GM19372 (cell line): ENCODE measurements around the gene HS1BP3.
A peak's percentile ranks its signal among the peaks of the same experiment; 100 is the strongest.

Experiments
- ATAC-seq: cut with Tn5 transposase; IDR thresholded peaks from one replicate; pipeline ENCODE4 v1.9.1; 2021; ENCODE audit warnings: mild to moderate bottlenecking, low read depth, moderate library complexity; ENCODE audit not compliant: unreplicated experiment

The HS1BP3 gene

DNA sequence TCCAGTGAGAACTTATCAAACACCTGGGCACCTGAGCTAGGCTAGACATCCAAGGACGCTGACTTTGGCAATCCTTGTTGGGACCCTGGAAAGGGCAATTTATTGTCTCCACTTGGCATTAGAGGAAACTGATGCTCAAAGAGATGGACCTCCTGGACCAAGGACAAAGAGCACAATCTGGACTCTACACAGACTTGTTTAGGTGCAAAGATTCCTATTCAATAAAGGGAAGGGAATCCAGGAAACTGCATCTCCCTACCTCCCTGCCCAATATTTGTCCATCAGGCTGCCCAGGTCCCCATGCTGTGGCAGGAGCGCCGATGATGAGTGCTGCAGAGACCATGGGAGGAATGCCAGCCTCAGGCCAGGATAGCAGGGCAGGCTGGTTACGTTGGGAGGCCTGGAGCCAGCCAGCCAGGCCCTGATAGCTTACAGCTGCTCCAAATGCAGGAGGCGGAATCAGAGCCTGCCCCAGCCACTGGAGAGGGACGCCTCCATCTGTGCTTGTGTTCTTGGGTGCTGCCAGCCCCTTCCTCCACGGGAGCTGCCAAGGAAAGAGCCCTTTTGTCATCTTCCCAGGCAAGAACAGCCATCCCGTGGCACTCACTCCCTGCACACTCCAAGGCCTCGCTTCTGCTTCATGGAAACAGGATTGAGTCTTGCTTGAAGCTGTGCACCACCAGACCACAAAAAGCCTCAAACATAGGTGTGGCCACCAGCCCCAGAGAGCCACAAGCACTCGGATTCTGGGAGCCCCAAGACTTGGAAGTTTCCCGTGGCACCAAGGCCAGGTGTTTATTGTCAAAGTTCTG lies 60.0 kb downstream of the HS1BP3 start:
- no peak for ATAC-seq

DNA sequence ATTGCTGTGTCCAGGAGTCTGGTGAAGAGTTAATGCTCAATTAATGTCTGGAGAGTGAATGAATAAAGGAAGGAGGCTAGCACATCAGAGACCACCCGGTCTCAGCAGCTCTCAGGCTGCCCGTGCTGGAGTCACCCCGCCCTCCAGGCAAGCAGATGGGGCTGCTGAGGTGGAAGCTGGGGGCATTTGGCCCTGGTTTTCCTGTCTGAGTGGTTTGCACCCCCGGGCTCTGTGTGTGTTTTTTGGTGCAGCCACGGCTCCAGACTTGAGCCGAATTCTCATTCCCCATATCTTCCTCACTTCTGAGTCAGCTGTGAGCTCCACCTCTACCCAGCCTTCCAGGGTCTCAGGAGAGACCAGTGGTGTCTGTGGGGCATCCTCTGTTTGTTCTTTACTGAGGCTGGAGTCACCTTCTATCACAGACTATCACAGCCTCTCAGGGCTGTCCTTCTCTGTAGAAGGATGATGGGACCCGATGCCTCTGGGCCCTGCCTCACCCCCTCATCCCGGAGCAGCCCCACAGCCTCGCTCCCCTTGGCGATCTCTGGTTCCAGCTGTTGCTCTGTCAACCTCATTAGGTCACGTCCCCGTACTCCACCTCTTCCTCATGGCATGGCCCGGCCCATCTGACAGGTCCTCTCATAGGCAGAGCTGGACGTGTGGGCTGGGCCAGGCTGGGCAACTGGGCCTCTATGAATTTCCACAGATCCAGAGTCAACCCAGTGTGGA lies 60.8 kb downstream of the HS1BP3 start:
- no peak for ATAC-seq

DNA sequence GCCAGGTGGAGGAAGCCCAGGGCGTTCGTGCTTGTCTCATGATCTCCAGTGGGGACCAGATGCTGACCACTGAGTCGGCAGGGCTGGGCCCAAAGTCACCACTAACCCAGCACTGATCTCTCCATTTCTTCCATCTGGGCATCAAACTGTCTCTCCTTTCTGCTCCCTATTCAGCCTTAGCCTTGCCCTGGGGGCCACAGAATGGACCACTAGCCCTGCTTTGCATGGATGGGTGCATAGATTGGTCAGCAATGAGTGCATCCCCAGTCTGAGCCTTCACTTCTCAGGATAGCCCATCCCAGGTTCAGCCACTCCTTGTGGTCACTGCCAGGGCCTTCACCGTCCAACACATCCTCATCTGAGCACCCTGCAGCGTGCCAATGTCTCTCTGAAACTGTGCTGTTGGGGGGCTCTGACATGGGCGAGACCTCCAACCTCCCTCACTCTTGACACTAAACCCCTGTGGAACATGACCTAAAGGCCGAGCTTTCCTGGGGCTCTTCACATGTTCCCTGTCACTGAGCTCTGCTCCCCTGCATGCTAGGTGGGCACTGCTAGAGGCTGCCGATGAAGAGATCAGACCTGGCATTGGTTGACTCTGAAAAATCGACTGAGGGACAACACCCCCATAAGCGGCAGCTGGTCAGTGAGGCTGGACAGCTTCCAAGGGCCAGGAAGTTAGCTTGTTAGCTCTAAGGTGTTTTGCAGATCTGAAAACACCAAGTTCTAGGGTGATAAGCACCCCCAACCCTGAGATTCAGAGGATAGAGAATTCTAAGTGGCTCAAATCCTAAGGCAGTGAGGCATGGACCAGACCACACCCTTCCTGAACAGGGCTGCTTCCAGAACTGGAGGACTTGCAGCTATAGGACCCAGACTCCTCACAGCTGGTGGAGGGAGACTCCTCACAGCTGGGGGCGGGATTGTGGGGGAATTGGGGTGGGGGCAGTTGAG lies 61.7 kb downstream of the HS1BP3 start:
- ATAC-seq = no peak

DNA sequence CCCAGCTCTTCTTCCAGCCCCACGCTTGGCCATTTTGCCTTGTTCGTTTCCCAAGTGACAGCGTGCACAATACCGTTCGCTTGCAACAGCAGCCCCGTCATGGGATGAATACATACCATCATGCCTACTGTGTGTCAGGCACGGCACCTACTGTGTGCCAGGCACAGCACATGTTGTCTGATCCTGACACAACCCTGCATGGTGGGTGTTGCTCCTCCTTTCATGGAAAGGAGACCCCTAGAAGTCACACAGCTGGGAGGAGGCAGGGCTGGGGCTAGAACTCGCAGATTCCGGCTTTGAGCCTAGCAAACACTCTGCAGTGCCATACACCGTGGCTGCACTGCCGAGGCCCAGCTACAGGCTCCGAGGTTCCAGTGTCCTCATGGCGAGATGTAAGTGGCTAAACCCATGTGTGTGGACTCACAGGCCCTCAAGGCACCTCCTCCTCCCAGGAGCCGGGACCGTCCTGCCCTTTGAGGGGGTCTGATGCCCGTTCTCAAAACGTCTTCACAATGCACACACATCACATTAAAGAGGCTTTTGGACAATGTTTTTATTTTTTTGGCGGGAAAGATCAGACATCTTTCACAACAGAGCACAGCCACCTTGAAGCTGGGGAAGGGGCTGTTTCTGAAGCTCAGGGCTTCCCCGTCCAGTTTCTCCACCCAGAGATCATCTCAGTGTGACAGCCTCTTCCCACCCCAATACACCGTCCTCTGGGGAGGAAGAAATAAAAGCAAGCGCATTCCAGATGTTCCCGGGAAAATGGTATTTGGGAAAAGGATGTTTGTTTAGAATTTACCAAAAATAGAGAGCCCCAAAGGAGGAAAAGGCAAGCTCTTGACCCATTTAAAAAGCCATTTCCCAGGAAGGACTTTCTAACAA lies 64.9 kb downstream of the HS1BP3 start:
- ATAC-seq = no peak

DNA sequence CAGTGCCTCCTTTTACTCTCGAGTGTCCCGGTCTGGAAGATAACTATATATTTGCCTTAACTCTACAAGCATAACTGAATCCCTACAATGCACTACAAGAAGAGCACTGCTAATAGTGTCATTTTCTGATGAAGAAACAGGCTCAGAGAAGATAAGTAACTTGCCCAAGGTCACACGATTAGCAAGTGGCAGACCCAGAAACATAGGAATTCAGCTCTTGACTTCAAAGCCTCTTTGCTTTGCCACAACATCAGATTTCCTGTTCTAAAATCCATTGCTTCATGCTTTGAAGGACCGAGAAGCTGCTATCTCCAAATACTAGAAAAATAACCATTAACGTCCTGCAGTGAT lies 65.6 kb downstream of the HS1BP3 start:
- ATAC-seq = no peak

DNA sequence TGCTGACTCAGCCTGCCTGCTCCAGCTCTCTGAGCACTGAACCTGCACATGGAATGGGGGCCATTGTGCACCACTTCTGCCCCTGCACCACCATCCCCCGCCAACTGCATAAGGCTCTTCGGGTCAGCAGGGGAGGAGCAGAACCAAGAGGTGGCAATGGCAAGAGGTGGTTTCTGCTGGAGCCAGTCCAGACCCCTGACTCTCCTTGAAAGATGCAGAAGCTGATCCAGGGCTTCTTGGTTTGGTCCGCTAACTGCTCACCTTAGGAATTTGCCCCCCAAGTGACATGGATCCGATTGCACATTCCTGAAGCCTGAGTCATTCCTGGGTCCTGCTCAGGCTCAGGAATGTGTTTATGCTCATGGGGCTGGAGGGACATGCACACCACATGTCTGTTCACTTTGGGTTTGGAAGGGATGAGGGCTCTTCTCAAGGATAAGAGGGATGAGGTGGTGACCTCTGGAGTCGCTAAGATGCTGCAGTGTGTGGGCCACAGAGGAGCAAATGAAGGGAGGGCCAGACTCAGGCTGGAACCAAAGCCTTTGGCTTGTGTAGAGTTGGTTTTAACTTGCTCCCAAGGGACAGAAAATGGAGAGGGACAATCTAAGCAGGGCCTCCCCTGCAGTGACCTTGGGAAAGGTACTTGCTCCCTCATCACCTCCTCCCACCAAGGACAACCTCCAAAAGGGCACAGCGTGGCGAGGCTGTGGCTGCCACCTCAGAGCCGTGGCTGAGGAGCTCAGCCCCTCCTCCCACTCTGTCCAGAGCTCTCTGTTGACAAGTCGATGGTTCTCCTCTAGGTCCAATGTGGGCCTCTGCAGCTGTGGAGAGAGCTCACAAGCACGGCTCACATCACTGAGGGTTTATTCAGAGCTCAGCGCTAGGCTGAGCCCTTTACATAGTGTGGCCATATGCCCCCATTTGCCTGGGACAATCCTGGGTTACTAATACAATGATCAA lies 66.2 kb downstream of the HS1BP3 start:
- no peak for ATAC-seq

DNA sequence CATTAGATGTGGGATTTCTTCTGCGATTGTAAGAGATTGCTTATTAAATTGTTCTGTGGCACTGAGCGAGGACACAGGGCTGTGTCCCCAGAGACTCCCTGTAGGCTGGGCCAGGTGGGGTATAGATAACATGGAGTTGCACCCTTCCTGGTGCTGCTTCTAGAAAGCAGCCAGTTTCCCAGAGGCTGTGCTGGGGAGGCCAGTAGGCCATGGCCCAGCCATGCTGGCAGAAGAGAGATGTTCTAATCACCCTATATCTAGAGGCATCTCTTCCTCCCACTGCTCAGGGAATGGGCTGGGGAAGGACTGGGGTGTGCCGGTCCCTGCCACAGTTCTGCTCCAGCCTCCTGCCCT lies 66.9 kb downstream of the HS1BP3 start:
- no peak for ATAC-seq

DNA sequence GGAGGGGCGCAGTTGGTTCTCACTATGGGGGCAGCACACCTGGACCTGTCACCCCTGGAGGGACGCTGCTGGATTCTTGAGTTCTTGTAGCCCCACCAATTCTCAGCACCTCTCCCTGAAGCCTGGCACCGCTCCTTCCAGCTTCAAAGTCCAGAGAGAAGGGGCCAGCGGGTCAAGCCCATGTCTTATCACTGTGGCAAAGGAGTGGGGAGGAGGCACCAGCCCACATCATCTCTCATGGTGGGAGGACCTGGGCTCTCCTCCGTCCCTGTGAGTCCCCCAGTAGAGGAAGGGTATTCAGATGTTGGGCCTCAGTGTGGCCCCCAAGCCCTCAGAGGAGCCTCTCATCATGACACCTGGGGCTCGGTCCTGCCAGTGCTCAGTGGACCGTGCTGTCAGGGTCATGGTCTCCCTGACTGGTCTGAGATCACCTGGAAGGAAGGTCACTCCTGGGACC lies 67.4 kb downstream of the HS1BP3 start:
- ATAC-seq = no peak

DNA sequence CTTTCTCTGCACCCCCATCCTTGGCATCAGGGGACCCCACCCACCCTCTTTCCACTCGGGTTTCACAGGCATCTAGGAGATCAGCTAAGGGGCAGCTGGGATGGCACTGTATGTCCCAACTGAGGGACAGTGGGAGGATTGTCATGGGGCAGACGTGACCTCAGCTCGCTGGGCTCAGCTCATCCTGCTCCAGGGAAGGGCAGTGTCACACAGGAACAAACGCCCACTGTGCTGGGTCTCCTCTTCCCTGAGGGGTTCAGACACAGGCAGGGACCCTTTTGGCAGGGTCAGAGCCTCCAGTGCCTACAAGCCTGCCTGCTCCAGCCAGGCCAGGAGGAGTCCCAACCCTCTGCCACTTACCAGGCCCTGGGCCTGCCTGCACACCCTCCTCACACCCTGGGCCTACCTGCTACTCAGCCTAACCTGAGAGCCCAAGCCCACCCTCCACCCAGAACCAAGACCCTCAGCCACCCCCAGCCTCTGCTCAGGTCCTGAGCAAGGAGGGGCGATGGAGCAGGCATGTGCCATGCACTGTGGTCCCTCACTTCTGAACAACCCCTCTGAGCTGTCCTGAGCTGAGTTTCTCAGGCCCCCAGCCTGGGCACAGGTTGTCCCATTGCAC lies 68.2 kb downstream of the HS1BP3 start:
- ATAC-seq = no peak

DNA sequence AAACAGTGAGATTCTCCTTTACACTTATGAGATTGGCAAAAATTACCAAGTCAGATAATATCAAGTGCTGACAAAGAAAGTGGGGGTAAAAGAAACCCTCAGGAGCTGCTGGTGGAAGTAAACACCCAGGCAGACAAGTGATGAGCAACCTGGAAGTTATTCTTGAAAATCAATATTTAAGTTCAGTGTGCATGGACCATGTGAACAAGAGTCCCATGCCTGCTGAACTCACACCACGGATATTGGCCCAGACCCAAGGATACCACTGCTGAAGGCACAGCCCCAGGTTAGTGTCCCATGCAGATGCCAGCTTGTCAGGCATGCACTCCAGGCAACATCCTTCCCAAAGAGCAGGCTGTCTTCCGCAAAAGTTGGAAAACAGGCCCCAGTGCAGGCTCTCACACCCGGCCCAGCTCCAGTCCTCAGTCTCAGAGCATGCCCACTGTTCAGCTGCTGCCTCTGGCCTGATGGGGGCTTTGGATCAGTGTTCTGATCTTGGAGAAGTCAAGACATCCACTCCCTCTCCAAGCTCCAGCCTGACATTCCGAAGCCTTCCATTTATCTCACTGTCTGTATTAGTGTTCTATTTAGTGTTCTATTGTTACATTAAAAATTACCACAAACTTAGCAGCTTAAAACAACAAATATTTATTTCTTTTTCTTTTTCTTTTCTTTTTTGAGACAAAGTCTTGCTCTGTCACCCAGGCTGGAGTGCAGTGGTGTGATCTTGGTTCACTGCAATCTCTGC lies 70.0 kb downstream of the HS1BP3 start:
- ATAC-seq = no peak

DNA sequence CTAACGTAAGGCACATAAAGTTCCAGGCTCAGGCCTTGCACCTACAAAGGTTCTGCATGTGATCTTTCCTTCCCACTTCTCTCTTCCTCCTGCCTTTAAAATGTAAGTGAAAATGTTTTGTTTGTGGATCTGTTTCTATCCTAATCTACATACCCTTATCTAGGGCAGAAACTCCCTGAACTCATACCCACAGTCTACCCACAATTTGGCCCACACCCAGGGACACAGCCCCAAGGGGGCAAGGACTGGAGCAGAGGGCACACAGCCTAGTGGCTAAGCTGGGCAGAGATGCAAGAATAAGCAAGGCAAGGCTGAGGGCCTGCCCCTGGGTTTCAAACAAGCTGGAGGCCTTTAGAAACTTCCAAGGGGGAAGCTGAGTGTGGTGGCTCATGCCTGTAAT lies 71.0 kb downstream of the HS1BP3 start:
- ATAC-seq = no peak

DNA sequence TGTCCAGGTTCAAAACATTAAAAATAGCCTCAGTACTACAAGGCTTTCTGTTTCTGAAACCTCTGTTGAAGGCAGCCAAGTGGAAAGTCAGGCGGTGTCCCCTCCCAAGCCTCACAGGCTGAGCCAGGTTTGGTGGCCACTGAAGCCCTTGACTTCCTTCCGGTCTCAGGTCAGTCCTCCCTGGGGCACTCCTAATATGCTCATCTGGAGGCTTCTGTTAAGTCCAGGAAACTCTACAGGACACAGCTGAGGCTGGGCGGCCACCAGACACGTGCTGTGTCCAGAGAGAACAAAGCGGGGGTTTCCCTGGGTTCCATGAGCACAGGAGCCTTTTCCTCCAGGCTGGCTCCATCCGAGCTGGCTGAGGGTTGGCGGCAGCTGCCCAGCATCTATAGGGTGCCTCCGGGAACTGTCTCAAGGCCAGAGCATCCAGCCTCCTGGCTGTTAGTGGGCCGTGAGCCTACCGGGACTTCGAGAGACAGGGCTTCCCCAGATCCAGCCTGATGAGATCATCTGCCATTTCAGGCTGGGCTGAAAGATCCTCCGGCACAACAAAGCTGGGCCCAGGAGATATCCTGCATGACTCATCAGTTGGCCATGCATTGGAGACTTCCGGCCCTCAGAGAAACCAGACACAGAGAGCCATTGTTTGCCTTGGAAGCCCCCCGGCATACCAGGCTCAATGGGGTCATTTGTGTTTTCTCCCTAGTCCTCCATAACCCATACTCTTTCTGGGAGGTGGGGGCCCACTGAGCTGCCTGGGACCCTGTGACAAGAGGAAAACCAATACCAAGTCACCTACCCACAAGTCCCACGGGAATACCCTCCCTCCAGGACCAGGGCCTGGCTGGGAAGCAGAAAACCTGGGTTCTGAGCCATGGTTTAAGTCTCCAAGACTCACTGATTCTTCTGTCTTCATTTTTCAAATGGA lies 71.7 kb downstream of the HS1BP3 start:
- peak; percentile 71 for ATAC-seq

DNA sequence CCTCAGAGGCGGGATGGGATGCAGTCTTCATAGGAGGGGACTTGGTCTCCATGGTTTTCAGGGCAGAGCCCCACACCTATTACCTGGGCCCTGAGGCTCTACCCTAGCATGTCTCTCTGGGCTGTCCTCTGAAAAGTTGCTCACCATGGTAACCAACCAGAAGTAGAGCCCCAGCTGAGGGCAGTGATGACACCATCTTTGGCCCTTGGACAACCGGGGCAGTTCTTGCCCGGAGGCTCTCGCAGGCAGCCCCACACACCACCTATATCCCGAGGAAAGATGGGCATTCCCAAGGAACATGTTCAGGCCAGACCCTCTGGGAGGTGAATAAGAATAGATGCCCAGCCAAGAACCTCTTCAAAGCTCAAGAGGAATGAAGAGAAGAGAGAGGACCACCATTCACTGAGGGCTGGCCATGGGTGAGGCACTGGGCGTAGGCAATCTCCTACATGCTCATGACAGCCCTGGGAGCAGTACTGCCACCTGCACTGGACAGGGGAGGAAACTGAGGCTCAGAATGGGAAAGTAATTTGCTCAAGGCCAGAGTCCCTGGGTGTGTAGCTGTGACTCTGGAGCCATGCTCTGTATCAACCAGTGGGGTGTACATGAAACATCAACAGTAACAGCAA lies 72.5 kb downstream of the HS1BP3 start:
- ATAC-seq = no peak

DNA sequence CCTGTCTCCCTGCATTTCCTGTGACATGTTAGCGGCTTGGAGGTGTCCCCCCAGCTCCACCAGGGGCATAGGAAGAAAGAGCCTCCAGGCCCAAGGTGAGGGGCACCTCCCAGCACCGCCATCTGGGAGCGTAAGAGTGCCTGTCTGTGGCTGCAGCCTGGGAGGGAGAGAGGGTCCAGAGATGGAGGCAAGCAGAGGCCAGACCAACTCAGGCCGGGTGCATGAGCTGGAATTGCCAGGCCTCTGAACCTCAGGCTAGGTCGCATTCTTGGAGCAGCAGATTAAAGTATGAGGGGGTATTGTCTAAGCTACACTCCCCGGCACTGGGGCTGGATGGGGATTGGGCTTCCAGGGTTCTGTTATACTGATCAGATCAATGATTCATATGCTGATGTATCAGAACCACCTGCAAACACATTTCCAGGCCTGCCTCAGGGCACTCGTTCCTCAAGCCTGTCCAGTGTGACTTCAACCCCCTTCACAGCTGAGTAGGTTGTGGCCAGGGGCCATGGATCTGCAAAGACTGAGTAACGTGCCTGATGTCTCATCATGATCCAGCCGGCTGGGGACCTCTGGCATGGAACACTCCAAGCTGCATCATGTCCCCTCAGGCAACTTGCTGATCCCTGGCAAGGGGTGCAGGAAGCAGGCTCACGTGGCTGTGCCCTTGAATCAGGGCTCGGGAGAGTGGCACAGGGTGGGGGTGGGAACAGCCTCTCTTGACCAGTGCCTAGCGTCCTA lies 73.2 kb downstream of the HS1BP3 start:
- no peak for ATAC-seq

DNA sequence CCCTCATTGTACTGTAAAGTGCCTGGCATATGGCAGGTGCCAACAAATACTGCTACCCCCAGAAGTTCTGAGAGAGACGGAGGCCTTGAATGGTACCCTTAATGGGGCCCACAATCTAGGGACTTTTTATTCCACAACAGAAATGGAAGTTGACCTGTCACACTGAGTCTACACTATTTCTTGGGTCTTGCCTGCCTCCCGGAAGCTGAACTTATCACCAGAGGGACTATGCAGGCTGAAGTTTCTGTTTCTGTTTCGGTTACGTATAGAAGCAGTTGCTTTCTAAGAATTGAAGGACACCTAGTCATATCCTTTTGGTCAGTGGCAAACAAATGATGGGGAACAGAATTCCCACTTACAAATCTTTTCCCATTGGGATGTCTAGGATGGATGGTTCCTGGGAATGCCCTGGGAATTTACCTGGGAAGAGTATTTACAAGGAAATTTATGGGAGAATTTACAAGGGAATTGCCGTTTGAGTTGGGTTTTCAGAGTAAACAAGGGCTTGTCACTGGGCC lies 74.2 kb downstream of the HS1BP3 start:
- peak; percentile 66 for ATAC-seq
